ENCODE results near the gene ZNF653. TPM values are rescaled to one million over a fixed set of nuclear protein-coding genes. Genes with fewer than 3 reads are reported as not detected.

The ZNF653 gene
- total RNA-seq, 1 experiment from 2014 or later: 10.3 TPM

DNA sequence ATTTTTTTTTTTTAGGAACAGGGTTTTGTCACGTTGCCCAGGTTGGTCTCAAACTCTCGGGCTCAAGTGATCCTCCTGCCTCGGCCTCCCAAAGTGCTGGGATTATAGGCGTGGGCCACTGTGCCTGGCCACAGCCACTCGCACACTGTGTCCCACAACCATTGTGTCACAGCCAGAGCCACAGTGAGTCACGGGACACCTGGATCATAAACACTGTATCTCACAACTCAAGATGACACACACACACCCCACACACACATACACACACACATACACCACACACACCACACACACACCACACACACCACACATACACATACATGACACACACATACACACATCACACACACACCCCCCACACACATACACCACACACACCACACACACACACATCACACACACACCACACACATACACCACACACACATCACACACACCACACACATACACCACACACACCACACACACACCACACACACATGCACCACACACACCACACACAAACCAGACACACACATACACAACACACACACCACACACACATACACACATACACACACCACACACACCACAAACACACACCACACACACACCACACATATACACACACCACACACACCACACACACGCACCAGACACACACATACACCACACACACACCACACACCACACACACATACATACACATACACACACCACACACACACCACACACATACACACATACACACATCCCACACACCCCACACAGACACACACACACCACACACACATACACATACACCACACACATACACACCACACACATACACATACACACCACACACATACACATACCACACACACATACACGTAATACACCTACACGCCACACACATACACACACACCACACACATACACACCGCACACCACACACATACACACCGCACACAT, 41.0 kb downstream of the ZNF653 start:
- Mint-ChIP-seq H3K4me1 (peaks cover 12% of the 10 kb centered on the region; the same call in 1 of the 2 replicates), H3K36me3 (no peaks in the 10 kb centered on the region), H3K9me3 (no peaks in the 10 kb centered on the region), H3K4me3 (no peak overlapping the region), H3K27me3 (ENCODE audit: low read depth) (no peaks in the 10 kb centered on the region), H3K27ac (no peak overlapping the region)
- no peak for DNase-seq (ENCODE audit: low spot score)
- ATAC-seq: no peak
- TF ChIP-seq SMAD3 (CRISPR knock-in tag; IDR thresholded peaks at IDR 0.05; ENCODE audit: borderline replicate concordance) (no peak), ZNF423 (CRISPR knock-in tag; IDR thresholded peaks at IDR 0.05) (no peak), ZNF396 (CRISPR knock-in tag; IDR thresholded peaks at IDR 0.05; ENCODE audit: borderline replicate concordance) (no peak), GABPB1 (CRISPR knock-in tag; IDR thresholded peaks at IDR 0.05) (no peak), ETV6 (CRISPR knock-in tag; IDR thresholded peaks at IDR 0.05) (no peak), IRF2 (CRISPR knock-in tag; IDR thresholded peaks at IDR 0.05; ENCODE audit: borderline replicate concordance, low read depth) (no peak)
- TF ChIP-seq, protein P1, sequence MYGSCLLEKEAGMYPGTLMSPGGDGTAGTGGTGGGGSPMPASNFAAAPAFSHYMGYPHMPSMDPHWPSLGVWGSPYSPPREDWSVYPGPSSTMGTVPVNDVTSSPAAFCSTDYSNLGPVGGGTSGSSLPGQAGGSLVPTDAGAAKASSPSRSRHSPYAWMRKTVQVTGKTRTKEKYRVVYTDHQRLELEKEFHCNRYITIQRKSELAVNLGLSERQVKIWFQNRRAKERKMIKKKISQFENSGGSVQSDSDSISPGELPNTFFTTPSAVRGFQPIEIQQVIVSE (CRISPR knock-in tag; IDR thresholded peaks at IDR 0.05; ENCODE audit: borderline replicate concordance): no peak
- TF ChIP-seq, protein P2, sequence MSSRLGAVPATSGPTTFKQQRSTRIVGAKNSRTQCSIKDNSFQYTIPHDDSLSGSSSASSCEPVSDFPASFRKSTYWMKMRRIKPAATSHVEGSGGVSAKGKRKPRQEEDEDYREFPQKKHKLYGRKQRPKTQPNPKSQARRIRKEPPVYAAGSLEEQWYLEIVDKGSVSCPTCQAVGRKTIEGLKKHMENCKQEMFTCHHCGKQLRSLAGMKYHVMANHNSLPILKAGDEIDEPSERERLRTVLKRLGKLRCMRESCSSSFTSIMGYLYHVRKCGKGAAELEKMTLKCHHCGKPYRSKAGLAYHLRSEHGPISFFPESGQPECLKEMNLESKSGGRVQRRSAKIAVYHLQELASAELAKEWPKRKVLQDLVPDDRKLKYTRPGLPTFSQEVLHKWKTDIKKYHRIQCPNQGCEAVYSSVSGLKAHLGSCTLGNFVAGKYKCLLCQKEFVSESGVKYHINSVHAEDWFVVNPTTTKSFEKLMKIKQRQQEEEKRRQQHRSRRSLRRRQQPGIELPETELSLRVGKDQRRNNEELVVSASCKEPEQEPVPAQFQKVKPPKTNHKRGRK (CRISPR knock-in tag; IDR thresholded peaks at IDR 0.05; ENCODE audit: borderline replicate concordance): no peak
- CTCF ChIA-PET: interaction anchor here (0.6 kb wide), 2 partner anchors 171 to 1328 kb away, joined by 3 read pairs; no protein-coding TSS in a partner anchor
- POLR2A ChIA-PET: no interaction called here

DNA sequence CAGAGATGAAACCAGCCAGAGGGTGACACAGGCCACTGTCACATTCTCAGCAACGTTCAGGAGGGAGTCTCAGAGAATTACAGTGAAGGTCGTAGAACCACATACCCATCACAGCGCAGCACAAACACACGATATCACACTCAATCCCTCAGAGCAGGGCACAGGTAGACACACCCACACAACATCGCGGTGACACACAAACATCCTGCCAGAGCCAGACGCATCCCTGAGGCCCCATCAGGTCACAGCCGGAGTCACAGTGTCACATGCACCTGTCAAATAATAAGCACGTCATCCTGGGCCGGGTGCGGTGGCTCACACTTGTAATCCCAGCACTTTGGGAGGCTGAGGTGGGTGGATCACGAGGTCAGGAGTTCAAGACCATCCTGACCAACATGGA, 42.2 kb downstream of the ZNF653 start:
- no peak overlapping the region for H3K4me3 Mint-ChIP-seq
- TF ChIP-seq, protein P3, sequence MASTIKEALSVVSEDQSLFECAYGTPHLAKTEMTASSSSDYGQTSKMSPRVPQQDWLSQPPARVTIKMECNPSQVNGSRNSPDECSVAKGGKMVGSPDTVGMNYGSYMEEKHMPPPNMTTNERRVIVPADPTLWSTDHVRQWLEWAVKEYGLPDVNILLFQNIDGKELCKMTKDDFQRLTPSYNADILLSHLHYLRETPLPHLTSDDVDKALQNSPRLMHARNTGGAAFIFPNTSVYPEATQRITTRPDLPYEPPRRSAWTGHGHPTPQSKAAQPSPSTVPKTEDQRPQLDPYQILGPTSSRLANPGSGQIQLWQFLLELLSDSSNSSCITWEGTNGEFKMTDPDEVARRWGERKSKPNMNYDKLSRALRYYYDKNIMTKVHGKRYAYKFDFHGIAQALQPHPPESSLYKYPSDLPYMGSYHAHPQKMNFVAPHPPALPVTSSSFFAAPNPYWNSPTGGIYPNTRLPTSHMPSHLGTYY (CRISPR knock-in tag; IDR thresholded peaks at IDR 0.05): no peak
- TF ChIP-seq, protein P4, sequence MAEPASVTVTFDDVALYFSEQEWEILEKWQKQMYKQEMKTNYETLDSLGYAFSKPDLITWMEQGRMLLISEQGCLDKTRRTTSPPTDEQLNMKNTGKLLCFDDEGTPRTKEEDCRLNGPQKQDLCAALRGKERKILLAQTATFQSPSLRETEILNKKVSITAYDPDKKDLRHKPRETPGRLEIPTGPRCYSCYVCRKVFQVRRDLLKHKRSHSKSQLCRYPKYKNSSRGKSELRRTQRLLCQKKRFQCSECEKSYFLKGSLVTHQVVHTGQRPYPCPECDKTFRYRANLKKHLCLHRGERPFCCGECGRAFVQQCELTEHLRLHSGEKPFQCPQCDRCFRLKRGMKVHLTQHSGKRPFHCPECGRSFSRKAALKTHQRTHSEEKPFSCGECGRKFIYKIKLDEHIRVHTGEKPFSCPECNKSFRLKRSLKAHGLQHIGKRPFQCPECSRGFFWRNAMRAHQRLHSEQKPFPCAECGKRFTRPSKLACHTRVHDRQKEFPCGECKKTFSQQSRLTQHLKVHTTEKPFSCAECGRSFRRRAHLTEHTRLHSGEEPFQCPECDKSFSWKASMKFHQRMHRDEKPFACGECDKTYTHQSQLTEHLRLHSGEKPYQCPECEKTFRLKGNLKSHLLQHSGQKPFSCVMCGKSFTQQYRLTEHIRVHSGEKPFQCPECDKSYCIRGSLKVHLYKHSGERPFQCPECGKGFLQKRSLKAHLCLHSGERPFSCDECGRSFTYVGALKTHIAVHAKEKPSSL (CRISPR knock-in tag; conservative IDR thresholded peaks at IDR 0.05): no peak
- TF ChIP-seq, protein P2 (CRISPR knock-in tag; IDR thresholded peaks at IDR 0.05; ENCODE audit: borderline replicate concordance): no peak
- ChIA-PET CTCF (no interaction called here), POLR2A (no interaction called here)
- no peaks in the 10 kb centered on the region for H3K27me3 Mint-ChIP-seq (ENCODE audit: low read depth)
- H3K36me3 Mint-ChIP-seq: no peaks in the 10 kb centered on the region
- DNase-seq (ENCODE audit: low spot score): no peak
- ATAC-seq: no peak
- H3K4me1 Mint-ChIP-seq: peaks cover 12% of the 10 kb centered on the region; the same call in 1 of the 2 replicates
- no peaks in the 10 kb centered on the region for H3K9me3 Mint-ChIP-seq
- no peak overlapping the region for H3K27ac Mint-ChIP-seq

DNA sequence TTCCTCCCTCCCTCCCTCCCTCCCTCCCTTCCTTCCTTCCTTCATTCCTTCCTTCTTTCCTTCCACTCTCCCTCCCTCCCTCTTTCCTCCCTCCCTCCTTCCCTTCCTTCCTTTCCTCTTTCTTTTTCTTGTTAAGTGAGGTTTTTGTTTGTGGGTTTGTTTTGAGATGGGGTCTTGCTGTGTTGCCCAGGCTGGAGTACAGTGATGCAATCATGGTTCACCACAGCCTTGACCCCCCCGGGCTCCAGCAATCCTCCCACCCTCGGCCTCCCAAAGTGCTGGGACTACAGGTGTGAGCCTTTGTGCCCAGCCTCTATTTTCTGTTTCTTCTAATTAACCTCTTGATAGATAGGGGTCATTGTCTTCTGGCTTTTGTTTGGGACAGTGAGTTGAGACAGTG, 44.2 kb downstream of the ZNF653 start:
- Mint-ChIP-seq H3K4me1 (peaks cover 16% of the 10 kb centered on the region), H3K36me3 (no peaks in the 10 kb centered on the region), H3K9me3 (no peaks in the 10 kb centered on the region), H3K4me3 (no peak overlapping the region), H3K27ac (no peak overlapping the region), H3K27me3 (ENCODE audit: low read depth) (no peaks in the 10 kb centered on the region)
- DNase-seq (ENCODE audit: low spot score): no peak
- ChIA-PET POLR2A (no interaction called here), CTCF (no interaction called here)
- peak; percentile 46; the same call in 1 of the 2 replicates for TF ChIP-seq ZNF121 (CRISPR knock-in tag; IDR thresholded peaks at IDR 0.05)
- no peak for TF ChIP-seq NR1H2 (CRISPR knock-in tag; IDR thresholded peaks at IDR 0.05)
- TF ChIP-seq CREB1 (CRISPR knock-in tag; IDR thresholded peaks at IDR 0.05): no peak
- TF ChIP-seq ZNF317 (CRISPR knock-in tag; IDR thresholded peaks at IDR 0.05; ENCODE audit: borderline replicate concordance, low read depth): no peak
- no peak for ATAC-seq
